H9 (cell line): ENCODE results near the gene KIAA1958. TPM values are rescaled to one million over a fixed set of nuclear protein-coding genes. Genes with fewer than 3 reads are reported as not detected.

ENCODE experiments used
- DNase-seq: peaks from one replicate; pipeline ENCODE4 v3.0.0-alpha.2; 2017
- H2AFZ ChIP-seq: one replicate; pipeline ENCODE4 v1.6.1; 2013; ENCODE audit warnings: mild to moderate bottlenecking, low read length, control low read depth, moderate library complexity
- H2AK5ac ChIP-seq: 2 replicates; pipeline ENCODE4 v1.6.1; 2013; ENCODE audit warnings: low read length, control low read depth, mixed read lengths; ENCODE audit not compliant: insufficient read length
- H2BK120ac ChIP-seq: one replicate; pipeline ENCODE4 v1.6.1; 2013; ENCODE audit warnings: low read depth, mild to moderate bottlenecking, low read length, control low read depth, inconsistent platforms; ENCODE audit not compliant: poor library complexity, severe bottlenecking
- H2BK12ac ChIP-seq: 2 replicates; pipeline ENCODE4 v1.6.1; 2013; ENCODE audit warnings: low read length, control low read depth, mixed read lengths, low read depth; ENCODE audit not compliant: insufficient read length
- H2BK15ac ChIP-seq: 2 replicates; pipeline ENCODE4 v1.6.1; 2013; ENCODE audit warnings: low read depth, low read length, control low read depth
- H2BK20ac ChIP-seq: one replicate; pipeline ENCODE4 v1.6.1; 2013; ENCODE audit warnings: low read depth, mild to moderate bottlenecking, low read length, control low read depth, inconsistent platforms; ENCODE audit not compliant: poor library complexity, severe bottlenecking
- H2BK5ac ChIP-seq: 2 replicates; pipeline ENCODE4 v1.6.1; 2013; ENCODE audit warnings: low read length, control low read depth, mixed read lengths; ENCODE audit not compliant: insufficient read length
- H3K14ac ChIP-seq: 2 replicates; pipeline ENCODE4 v1.6.1; 2013; ENCODE audit warnings: low read length, control low read depth; ENCODE audit not compliant: insufficient read depth
- H3K18ac ChIP-seq: 2 replicates; pipeline ENCODE4 v1.6.1; 2013; ENCODE audit warnings: low read depth, mild to moderate bottlenecking, mixed read lengths, low read length, control low read depth; ENCODE audit not compliant: insufficient read length
- H3K23ac ChIP-seq: 2 replicates; pipeline ENCODE4 v1.6.1; 2013; ENCODE audit warnings: low read length, control low read depth, mixed read lengths, low read depth; ENCODE audit not compliant: insufficient read length
- H3K23me2 ChIP-seq: 2 replicates; pipeline ENCODE4 v1.6.1; 2013; ENCODE audit warnings: low read depth, mild to moderate bottlenecking, mixed read lengths, low read length, control low read depth; ENCODE audit not compliant: insufficient read length, poor library complexity, severe bottlenecking
- H3K27ac ChIP-seq: 2 replicates; pipeline ENCODE4 v1.5.1; 2013; ENCODE audit warnings: low read length, control low read depth, mixed read lengths, low read depth; ENCODE audit not compliant: insufficient read length
- H3K27me3 ChIP-seq: 2 replicates; pipeline ENCODE4 v1.6.1; 2013; ENCODE audit warnings: low read length, control low read depth, inconsistent platforms; ENCODE audit not compliant: insufficient read depth
- H3K4ac ChIP-seq: 2 replicates; pipeline ENCODE4 v1.6.1; 2013; ENCODE audit warnings: low read depth, mild to moderate bottlenecking, control low read depth, inconsistent platforms, low read length, moderate library complexity
- H3K4me1 ChIP-seq: 2 replicates; pipeline ENCODE4 v1.6.1; 2013; ENCODE audit warnings: low read length, control low read depth, inconsistent platforms; ENCODE audit not compliant: insufficient read depth
- H3K4me2 ChIP-seq: 2 replicates; pipeline ENCODE4 v1.6.1; 2013; ENCODE audit warnings: low read length, control low read depth, mixed read lengths; ENCODE audit not compliant: insufficient read length, insufficient read depth
- H3K56ac ChIP-seq: 2 replicates; pipeline ENCODE4 v1.6.1; 2013; ENCODE audit warnings: low read depth, mild to moderate bottlenecking, mixed read lengths, low read length, control low read depth; ENCODE audit not compliant: insufficient read length
- H3K79me1 ChIP-seq: 2 replicates; pipeline ENCODE4 v1.6.1; 2013; ENCODE audit warnings: low read depth, mild to moderate bottlenecking, moderate library complexity, low read length, control low read depth, inconsistent platforms; ENCODE audit not compliant: insufficient read depth, poor library complexity, severe bottlenecking
- H3K79me2 ChIP-seq: 2 replicates; pipeline ENCODE4 v1.6.1; 2013; ENCODE audit warnings: low read length, control low read depth, inconsistent platforms; ENCODE audit not compliant: insufficient read depth
- H3K9ac ChIP-seq: 2 replicates; pipeline ENCODE4 v1.6.1; 2013; ENCODE audit warnings: low read length, control low read depth, mixed read lengths; ENCODE audit not compliant: insufficient read length; ENCODE audit errors: extremely low read depth
- H3K9me3 ChIP-seq: one replicate; pipeline ENCODE4 v1.6.1; 2013; ENCODE audit warnings: low read depth, low read length, inconsistent platforms; ENCODE audit not compliant: control insufficient read depth
- H3T11ph ChIP-seq: one replicate; pipeline ENCODE4 v1.6.1; 2013; ENCODE audit warnings: mild to moderate bottlenecking, low read length, control low read depth, inconsistent platforms
- H4K20me1 ChIP-seq: one replicate; pipeline ENCODE4 v1.6.1; 2013; ENCODE audit not compliant: control insufficient read depth, insufficient read length, insufficient read depth
- H4K5ac ChIP-seq: 2 replicates; pipeline ENCODE4 v1.6.1; 2013; ENCODE audit warnings: low read depth, mild to moderate bottlenecking, mixed read lengths, low read length, control low read depth; ENCODE audit not compliant: insufficient read length
- H4K8ac ChIP-seq: replicated peaks from 2 replicates; pipeline ENCODE4 v1.6.1; 2013; ENCODE audit warnings: low read length, control low read depth, mixed read lengths, low read depth; ENCODE audit not compliant: insufficient read length
- H4K91ac ChIP-seq: 2 replicates; pipeline ENCODE4 v1.6.1; 2013; ENCODE audit warnings: low read depth, mild to moderate bottlenecking, moderate library complexity, mixed read lengths, low read length, control low read depth; ENCODE audit not compliant: insufficient read length
- H3K27ac Mint-ChIP-seq, 3 experiments: 2 replicates in 2 of 3; 3 replicates in 1 of 3; pipeline ENCODE4 v1.8.0; 2020 to 2021; ENCODE audit warnings: mixed read lengths in 3 of 3, mild to moderate bottlenecking in 1 of 3, moderate library complexity in 1 of 3
- H3K27me3 Mint-ChIP-seq: 2 replicates; pipeline ENCODE4 v1.8.0; 2021; ENCODE audit warnings: low read depth, mild to moderate bottlenecking, moderate library complexity, mixed read lengths
- H3K36me3 Mint-ChIP-seq, 3 experiments: 2 replicates in 2 of 3; 3 replicates in 1 of 3; pipeline ENCODE4 v1.8.0; 2020 to 2021; ENCODE audit warnings: low read depth in 3 of 3, mixed read lengths in 3 of 3; ENCODE audit not compliant: insufficient read depth in 1 of 3
- H3K4me1 Mint-ChIP-seq, 2 experiments: 2 replicates each; pipeline ENCODE4 v1.8.0; 2020; ENCODE audit warnings: mixed read lengths in 2 of 2
- H3K4me3 Mint-ChIP-seq, 2 experiments: 2 replicates in 1 of 2; 3 replicates in 1 of 2; pipeline ENCODE4 v1.8.0; 2020 to 2021; ENCODE audit warnings: mild to moderate bottlenecking in 2 of 2, mixed read lengths in 2 of 2, moderate library complexity in 1 of 2
- H3K9me3 Mint-ChIP-seq, 2 experiments: 2 replicates in 1 of 2; 3 replicates in 1 of 2; pipeline ENCODE4 v1.8.0; 2020; ENCODE audit warnings: mild to moderate bottlenecking in 2 of 2, mixed read lengths in 2 of 2, moderate library complexity in 1 of 2
- CTCF ChIP-seq: fragments of 200-600 bp; sonication (generic); conservative IDR thresholded peaks from 3 replicates; pipeline ENCODE4 v1.8.0; 2021; ENCODE audit warnings: antibody characterized with exemption, mild to moderate bottlenecking
- WGBS: extraction: QIAGEN DNeasy Blood & Tissue Kit; methylation state at CpG from one replicate; pipeline ENCODE4 v1.1.7; 2013; ENCODE audit warnings: missing lambda C conversion rate, low lambda C conversion rate, mixed read lengths; ENCODE audit not compliant: insufficient read length; ENCODE audit errors: extremely low coverage; 5-methylcytosine and 5-hydroxymethylcytosine counted together
- total RNA-seq: library from RNA; stranded (reverse); gene quantifications from 2 replicates; pipeline ENCODE4 v1.2.1, GENCODE V29; 2021

KIAA1958 gene
- total RNA-seq, 1 experiment from 2014 or later, result 34.0 TPM

- Histone ChIP-seq H3K23me2 (peaks cover 3% of the 10 kb centered on the region), H3K4me2 (peak overlapping the region; percentile 44), H3T11ph (no peak overlapping the region), H2BK120ac (no peak overlapping the region), H4K20me1 (no peaks in the 10 kb centered on the region), H2BK20ac (no peak overlapping the region), H4K5ac (no peak overlapping the region), H2BK5ac (no peak overlapping the region), H4K8ac (no peak overlapping the region), H3K18ac (no peak overlapping the region), H3K4ac (no peak overlapping the region), H2AFZ (no peak overlapping the region), H3K9me3 (no peaks in the 10 kb centered on the region), H3K79me1 (no peaks in the 10 kb centered on the region), H3K56ac (no peak overlapping the region), H2BK12ac (no peak overlapping the region), H3K4me1 (peaks cover 2% of the 10 kb centered on the region; the same call in 1 of the 2 replicates), H3K9ac (peak overlapping the region; percentile 65), H3K27me3 (no peaks in the 10 kb centered on the region), H2BK15ac (no peak overlapping the region), H3K79me2 (peaks cover 20% of the 10 kb centered on the region; the same call in 1 of the 2 replicates), H4K91ac (no peak overlapping the region), H3K27ac (no peak overlapping the region), H3K23ac (no peak overlapping the region), H3K14ac (peak overlapping the region; percentile 47; the same call in 1 of the 2 replicates), H2AK5ac (no peak overlapping the region)
- TF ChIP-seq CTCF, result no peak; the same call in 2 of the 3 replicates
- H3K36me3 Mint-ChIP-seq, result peaks cover 3 to 10% (median 8%) of the 10 kb centered on the region in 3 experiments
- peak; percentile 52 for DNase-seq
- H3K4me1 Mint-ChIP-seq, result peaks cover 41 to 43% of the 10 kb centered on the region in 2 experiments
- no CpG with 5 or more reads among the region's 80 CpGs for WGBS
- peak overlapping the region; percentile 96 to 99 for H3K4me3 Mint-ChIP-seq
- H3K9me3 Mint-ChIP-seq, result peaks cover 0 to under 1% of the 10 kb centered on the region in 2 experiments; a peak in 1 of 5 replicates
- no peaks in the 10 kb centered on the region for H3K27me3 Mint-ChIP-seq
- H3K27ac Mint-ChIP-seq, result peak overlapping the region; percentile 90 to 99 (median 97)
Observed at GRCh38 chr9:112487008-112487798, 576 bp downstream of the KIAA1958 start.
